Measurements from ENCODE around the gene RTEL1.

Gene RTEL1

GRCh38 chr20:63742381-63743024, 84.4 kb downstream of the RTEL1 start:
- DNase-seq, result no peak

- DNase-seq, result no peak
Observed at GRCh38 chr20:63743210-63743970, 85.3 kb downstream of the RTEL1 start.

DNA sequence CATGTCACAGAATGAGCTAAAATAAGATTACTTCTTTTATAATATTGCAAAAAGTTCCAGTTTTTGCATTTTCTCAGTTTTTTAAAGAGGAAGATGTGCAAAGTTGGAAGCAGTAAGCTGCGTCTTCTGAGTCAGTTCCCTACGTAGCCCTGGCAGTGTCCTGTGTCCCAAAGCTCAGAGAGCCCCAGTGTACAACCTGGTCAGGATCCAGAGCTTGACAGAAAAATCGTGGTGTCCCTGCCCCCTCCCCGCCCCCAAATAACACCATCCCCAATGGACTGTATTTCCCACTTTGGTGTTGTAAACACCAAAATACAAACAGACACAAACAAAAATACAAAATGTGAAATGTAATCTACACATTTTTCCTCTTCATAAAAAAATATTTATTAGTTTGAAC, 86.0 kb downstream of the RTEL1 start:
- DNase-seq, result no peak

DNA sequence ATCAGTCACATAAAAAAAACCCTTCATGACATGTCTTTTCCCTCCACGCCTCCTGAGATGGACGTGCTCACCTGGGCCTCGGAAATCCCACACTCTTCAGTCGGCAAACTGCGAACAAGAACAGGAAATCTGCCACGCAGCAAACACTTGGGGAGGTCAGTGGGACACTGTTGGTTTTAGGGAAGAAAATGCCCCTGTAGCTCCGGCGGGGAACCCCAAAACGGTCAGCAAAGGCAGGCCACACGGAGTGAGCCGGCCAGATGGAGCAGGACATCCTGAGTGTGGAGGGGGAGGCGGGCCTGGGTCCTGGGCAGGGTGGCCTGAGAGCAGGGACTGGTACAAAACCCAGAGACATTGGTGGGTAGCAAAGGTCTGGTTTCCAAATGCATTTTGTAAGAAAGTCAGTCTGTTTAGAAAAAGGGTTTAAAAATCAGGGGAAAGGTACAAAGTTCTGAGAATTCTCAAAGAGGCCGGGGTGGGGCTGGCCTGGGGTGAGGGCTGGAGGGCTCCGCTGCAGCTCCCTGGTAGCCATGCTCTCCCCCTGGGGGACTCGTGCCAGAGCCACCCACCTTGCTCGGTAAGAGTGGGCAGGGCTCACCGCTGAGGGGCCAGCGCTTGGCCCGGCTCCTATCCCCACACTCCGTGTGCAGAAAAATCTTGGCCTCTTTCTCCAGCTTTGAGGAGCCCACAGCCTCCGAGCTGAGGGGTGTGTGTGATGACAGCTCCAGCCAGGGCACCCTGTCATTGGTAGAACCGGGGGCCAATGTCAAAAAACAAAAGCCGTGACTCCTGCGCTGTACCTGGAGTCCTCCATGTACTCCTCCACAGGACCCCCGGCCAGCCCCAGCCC, 86.7 kb downstream of the RTEL1 start:
- DNase-seq, result no peak

GRCh38 chr20:63745424-63745805, 87.3 kb downstream of the RTEL1 start:
- DNase-seq, result no peak
